ENCODE results near the gene GTF3C1. TPM values are rescaled to one million over a fixed set of nuclear protein-coding genes. Genes with fewer than 3 reads are reported as not detected.

Gene GTF3C1
- total and polyA plus RNA-seq, 4 donors: 15.3 to 28.0 (median 22.2) TPM

GRCh38 chr16:27506771-27507170 lies 42.9 kb downstream of the GTF3C1 start:
- H3K9ac ChIP-seq (ENCODE audit: low read depth in 1 of 2, low read length in 2 of 2): no peak overlapping the region
- WGBS: 96% methylated on average over 17 of the region's 17 CpGs
- H3K27me3 ChIP-seq (ENCODE audit: control insufficient read depth in 4 of 4, insufficient read depth in 4 of 4, low read length in 3 of 4): no peaks in the 10 kb centered on the region
- H3K4me1 ChIP-seq (ENCODE audit: control insufficient read depth in 4 of 4, insufficient read depth in 4 of 4, low read length in 3 of 4): no peaks in the 10 kb centered on the region
- no peak overlapping the region for H3K27ac ChIP-seq (ENCODE audit: low read depth in 1 of 2, low read length in 2 of 2)
- H3K4me3 ChIP-seq (ENCODE audit: low read depth in 1 of 3, low read length in 3 of 3): no peak overlapping the region
- DNase-seq (ENCODE audit: low spot score): no peak
- H3K9me3 ChIP-seq (ENCODE audit: control insufficient read depth in 4 of 4, low read length in 3 of 4): no peaks in the 10 kb centered on the region
- TF ChIP-seq JUND (IDR thresholded peaks at IDR 0.05) (no peak), RAD21 (IDR thresholded peaks at IDR 0.05) (no peak), MAX (IDR thresholded peaks at IDR 0.05) (no peak), EGR1 (IDR thresholded peaks at IDR 0.05; ENCODE audit: low read depth in 2 of 2) (no peak), HNF4A (conservative IDR thresholded peaks at IDR 0.05) (no peak), RXRA (IDR thresholded peaks at IDR 0.05) (no peak), FOXA1 (IDR thresholded peaks at IDR 0.05) (no peak), SP1 (IDR thresholded peaks at IDR 0.05) (no peak), ZBTB33 (IDR thresholded peaks at IDR 0.05) (no peak), YY1 (IDR thresholded peaks at IDR 0.05) (no peak), FOXA2 (IDR thresholded peaks at IDR 0.05) (no peak)
- peaks cover 16 to 90% (median 70%) of the 10 kb centered on the region in 4 donors for H3K36me3 ChIP-seq (ENCODE audit: control insufficient read depth in 4 of 4, insufficient read depth in 3 of 4, low read depth in 1 of 4, low read length in 3 of 4)

GRCh38 chr16:27505297-27506236 lies 44.1 kb downstream of the GTF3C1 start:
- WGBS: 93% methylated on average over 13 of the region's 13 CpGs
- no peak overlapping the region for H3K9ac ChIP-seq (ENCODE audit: low read depth in 1 of 2, low read length in 2 of 2)

More at GRCh38 chr16:27505297-27506236, 44.1 kb downstream of the GTF3C1 start:
- Histone ChIP-seq H3K4me3 (ENCODE audit: low read depth in 1 of 3, low read length in 3 of 3) (no peak overlapping the region), H3K4me1 (ENCODE audit: control insufficient read depth in 4 of 4, insufficient read depth in 4 of 4, low read length in 3 of 4) (no peaks in the 10 kb centered on the region), H3K27ac (ENCODE audit: low read depth in 1 of 2, low read length in 2 of 2) (no peak overlapping the region), H3K36me3 (ENCODE audit: control insufficient read depth in 4 of 4, insufficient read depth in 3 of 4, low read depth in 1 of 4, low read length in 3 of 4) (peaks cover 19 to 91% (median 69%) of the 10 kb centered on the region in 4 donors), H3K27me3 (ENCODE audit: control insufficient read depth in 4 of 4, insufficient read depth in 4 of 4, low read length in 3 of 4) (no peaks in the 10 kb centered on the region), H3K9me3 (ENCODE audit: control insufficient read depth in 4 of 4, low read length in 3 of 4) (no peaks in the 10 kb centered on the region)
- TF ChIP-seq ZBTB33 (IDR thresholded peaks at IDR 0.05) (no peak), ATF3 (IDR thresholded peaks at IDR 0.05) (no peak), NR2F2 (IDR thresholded peaks at IDR 0.05) (no peak)
- no peak for DNase-seq (ENCODE audit: low spot score)

All from liver (tissue), 9 donors.